HG02588 (cell line): ENCODE data around the gene RNF38.
"Not testable (repeated sequence)": the region's sequence is repeated elsewhere in the genome, so short reads cannot be mapped to it uniquely, and the experiment has no call there.

Experiments used
- ATAC-seq: cut with Tn5 transposase; IDR thresholded peaks from one replicate; pipeline ENCODE4 v1.9.1; 2021; ENCODE audit warnings: mild to moderate bottlenecking, moderate library complexity; ENCODE audit not compliant: unreplicated experiment

Gene RNF38

GRCh38 chr9:36407122-36407723, 7.2 kb upstream of the RNF38 start:
- ATAC-seq = no peak

GRCh38 chr9:36402536-36402935, 2.5 kb upstream of the RNF38 start:
- no peak for ATAC-seq

- no peak for ATAC-seq
These were observed 1.9 kb upstream of the RNF38 start for GRCh38 chr9:36401897-36402480.

- peak; percentile 63 for ATAC-seq
These were observed 1.2 kb upstream of the RNF38 start for GRCh38 chr9:36401164-36401740.

- peak; percentile 69 for ATAC-seq
These were observed 479 bp upstream of the RNF38 start for GRCh38 chr9:36400332-36401163.

GRCh38 chr9:36398745-36399144, 1.3 kb downstream of the RNF38 start:
- ATAC-seq = no peak

- ATAC-seq = no peak
These were observed 3.1 kb downstream of the RNF38 start for GRCh38 chr9:36396985-36397384.

- no peak for ATAC-seq
These were observed 7.6 kb downstream of the RNF38 start for GRCh38 chr9:36392489-36392888.

- no peak for ATAC-seq
These were observed 10.5 kb downstream of the RNF38 start for GRCh38 chr9:36389590-36389989.

- ATAC-seq = not testable (repeated sequence)
These were observed 13.6 kb downstream of the RNF38 start for GRCh38 chr9:36386396-36386965.

- ATAC-seq = no peak
These were observed 17.6 kb downstream of the RNF38 start for GRCh38 chr9:36382484-36382883.

GRCh38 chr9:36364577-36364976, 35.5 kb downstream of the RNF38 start:
- ATAC-seq = no peak

- ATAC-seq = no peak
These were observed 36.6 kb downstream of the RNF38 start for GRCh38 chr9:36363448-36363847.

- ATAC-seq = no peak
These were observed 41.6 kb downstream of the RNF38 start for GRCh38 chr9:36358486-36358885.

- ATAC-seq = no peak
These were observed 42.4 kb downstream of the RNF38 start for GRCh38 chr9:36357639-36358038.

GRCh38 chr9:36346569-36346968, 53.5 kb downstream of the RNF38 start:
- no peak for ATAC-seq

GRCh38 chr9:36345103-36345846, 54.8 kb downstream of the RNF38 start:
- ATAC-seq = no peak

GRCh38 chr9:36341936-36342577, 58.0 kb downstream of the RNF38 start:
- no peak for ATAC-seq

- ATAC-seq = no peak
These were observed 62.2 kb downstream of the RNF38 start for GRCh38 chr9:36337865-36338264.

- ATAC-seq = no peak
These were observed 63.1 kb downstream of the RNF38 start for GRCh38 chr9:36337002-36337401.
